GM10248 (cell line): ENCODE measurements around the gene SRC.

ENCODE experiments used
- CTCF ChIA-PET: fragments of 300-600 bp; sonication (Branson Sonifier 250); formaldehyde crosslinking; extraction: SDS; loops from one replicate; lab custom pipeline; 2021; ENCODE audit warnings: antibody characterized with exemption; lab: Yijun Ruan, JAX
- POLR2A ChIA-PET: fragments of 350-650 bp; sonication (Branson Sonifier 250); formaldehyde crosslinking; extraction: SDS; loops from one replicate; lab custom pipeline; 2020; ENCODE audit warnings: antibody characterized with exemption; lab: Yijun Ruan, JAX
- DNase-seq: peaks from one replicate; pipeline ENCODE4 v3.0.0; 2012; ENCODE audit errors: extremely low spot score
- TF ChIP-seq, protein P1 (sequence below): IDR thresholded peaks from 2 replicates; pipeline ENCODE4 v1.5.1; 2012; ENCODE audit warnings: mild to moderate bottlenecking, low read depth; ENCODE audit errors: extremely low read depth, missing control alignments, control extremely low read depth

SRC gene

DNA sequence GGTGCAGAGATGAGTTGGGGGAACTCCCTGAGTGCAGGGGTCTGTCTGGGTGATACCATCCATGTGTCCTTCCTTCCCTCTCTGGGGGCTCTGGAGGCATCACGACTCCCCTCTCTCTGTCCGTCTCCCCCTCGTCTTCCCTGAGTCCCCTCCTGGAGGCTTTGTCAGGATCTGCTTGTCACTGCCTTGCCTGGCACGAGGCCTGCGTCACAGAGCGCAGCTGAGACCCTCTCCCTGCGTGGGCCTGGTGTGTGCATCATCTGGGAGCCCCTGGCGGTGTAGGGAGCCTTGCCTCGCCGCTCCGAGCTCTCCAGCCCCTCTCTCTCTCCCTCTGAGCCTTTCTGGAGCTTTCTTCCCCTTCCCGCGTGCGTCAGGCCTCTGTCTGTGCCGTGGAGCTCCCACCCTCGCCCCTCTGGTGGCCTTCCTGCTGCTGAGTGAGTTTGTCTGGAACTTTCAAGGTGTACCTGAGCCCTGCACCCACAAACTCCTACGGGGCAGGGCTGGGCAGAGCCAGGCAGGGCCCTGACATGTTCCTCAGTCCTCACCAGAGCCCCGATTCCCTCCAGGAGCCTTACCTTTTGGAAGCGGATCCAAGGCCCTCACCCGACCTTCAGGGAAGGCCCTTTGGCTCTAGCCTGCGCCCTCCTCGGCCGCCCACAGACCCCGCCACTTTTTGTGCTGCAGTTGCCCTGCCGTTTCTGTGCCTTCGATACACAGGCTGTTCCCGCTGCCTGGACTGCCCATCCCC lies 70.3 kb downstream of the SRC start:
- TF ChIP-seq, protein P1, sequence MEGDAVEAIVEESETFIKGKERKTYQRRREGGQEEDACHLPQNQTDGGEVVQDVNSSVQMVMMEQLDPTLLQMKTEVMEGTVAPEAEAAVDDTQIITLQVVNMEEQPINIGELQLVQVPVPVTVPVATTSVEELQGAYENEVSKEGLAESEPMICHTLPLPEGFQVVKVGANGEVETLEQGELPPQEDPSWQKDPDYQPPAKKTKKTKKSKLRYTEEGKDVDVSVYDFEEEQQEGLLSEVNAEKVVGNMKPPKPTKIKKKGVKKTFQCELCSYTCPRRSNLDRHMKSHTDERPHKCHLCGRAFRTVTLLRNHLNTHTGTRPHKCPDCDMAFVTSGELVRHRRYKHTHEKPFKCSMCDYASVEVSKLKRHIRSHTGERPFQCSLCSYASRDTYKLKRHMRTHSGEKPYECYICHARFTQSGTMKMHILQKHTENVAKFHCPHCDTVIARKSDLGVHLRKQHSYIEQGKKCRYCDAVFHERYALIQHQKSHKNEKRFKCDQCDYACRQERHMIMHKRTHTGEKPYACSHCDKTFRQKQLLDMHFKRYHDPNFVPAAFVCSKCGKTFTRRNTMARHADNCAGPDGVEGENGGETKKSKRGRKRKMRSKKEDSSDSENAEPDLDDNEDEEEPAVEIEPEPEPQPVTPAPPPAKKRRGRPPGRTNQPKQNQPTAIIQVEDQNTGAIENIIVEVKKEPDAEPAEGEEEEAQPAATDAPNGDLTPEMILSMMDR, result no peak
- no peak for DNase-seq
- POLR2A ChIA-PET, result interaction anchor here (0.5 kb wide), 1 partner anchor 168 kb away, joined by 3 read pairs; no protein-coding TSS in a partner anchor
- CTCF ChIA-PET, result interaction anchor here (1.1 kb wide), 1 partner anchor 27 kb away, joined by 3 read pairs; no protein-coding TSS in a partner anchor

DNA sequence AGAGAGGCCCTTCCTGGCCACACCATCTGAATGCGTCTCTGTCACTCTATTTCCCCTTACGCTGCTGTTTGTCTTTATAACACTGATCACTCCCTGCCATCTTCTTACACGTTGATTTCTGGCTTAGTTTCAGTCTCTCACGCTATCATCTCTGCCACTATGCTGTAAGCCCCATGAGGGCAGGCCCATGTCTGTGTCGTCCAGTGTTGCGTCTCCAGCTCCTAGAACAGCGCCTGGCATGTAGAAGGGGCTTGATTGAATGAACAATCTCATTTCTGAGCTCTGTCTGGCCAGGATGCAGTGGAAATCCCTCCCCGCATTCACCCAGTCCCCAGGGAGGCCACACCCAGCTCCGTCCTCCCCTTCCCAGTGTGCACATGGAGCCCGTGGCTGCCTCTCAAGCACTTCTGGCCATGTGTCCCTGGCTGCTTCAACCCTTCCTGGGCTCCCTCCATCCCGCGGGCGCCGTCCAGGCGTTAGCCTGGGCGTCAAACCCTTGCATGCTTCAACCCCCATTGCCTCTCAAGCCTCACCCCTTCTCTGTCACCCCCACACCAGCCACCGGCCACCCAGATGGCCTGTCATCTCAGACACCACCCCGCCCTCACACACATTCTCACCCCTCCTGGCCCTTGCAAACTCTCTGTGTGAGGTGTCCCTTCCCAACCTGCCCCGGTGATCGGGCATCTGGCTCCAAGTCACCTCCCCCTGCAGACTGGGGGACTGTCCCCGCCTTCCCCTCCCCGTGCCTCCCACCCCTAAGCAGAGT lies 71.1 kb downstream of the SRC start:
- DNase-seq, result no peak
- TF ChIP-seq, protein P1, result no peak
- ChIA-PET CTCF (no interaction called here), POLR2A (no interaction called here)

DNA sequence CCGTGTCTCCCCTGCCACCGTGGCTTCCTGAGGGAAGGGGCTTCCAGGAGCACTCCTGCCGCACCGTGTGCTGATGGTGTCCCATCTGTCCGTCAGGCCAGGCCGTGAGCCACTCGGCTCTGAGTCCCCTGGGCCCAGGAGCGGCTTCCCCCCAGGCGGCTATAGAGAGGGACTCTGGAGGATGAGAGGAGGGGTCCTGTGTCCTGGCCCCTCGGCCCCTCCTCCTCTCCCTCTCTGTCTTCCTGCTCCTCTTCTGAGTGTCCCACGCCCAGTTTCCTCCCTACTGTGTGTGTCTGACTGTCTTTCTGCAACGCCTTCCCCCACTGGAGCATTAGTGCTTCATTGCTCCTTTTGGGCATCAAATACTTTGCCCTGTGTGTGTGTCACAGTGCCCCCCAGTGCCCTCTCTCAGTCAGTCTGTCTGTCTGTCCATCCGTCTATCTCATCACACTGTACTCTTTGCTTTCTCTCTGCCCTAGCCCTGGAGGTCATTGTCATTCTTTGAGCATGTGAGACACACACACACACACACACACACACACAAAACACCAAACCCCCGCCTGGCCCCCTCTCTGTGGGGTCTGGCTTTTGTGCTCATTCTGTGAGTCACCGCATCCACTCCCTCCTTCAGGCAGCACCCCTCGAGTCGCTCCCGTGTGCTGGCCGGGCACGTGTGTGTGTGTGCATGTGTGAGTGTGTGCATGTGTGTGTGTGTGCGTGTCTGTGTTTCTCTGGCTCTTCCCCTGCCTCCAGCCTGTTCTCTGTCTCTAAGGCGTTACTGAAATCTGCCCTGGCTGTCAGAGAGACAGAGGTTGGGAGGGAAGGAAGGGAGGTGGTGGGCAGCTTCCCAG lies 71.9 kb downstream of the SRC start:
- ChIA-PET CTCF (no interaction called here), POLR2A (no interaction called here)
- DNase-seq, result no peak
- TF ChIP-seq, protein P1, result no peak

DNA sequence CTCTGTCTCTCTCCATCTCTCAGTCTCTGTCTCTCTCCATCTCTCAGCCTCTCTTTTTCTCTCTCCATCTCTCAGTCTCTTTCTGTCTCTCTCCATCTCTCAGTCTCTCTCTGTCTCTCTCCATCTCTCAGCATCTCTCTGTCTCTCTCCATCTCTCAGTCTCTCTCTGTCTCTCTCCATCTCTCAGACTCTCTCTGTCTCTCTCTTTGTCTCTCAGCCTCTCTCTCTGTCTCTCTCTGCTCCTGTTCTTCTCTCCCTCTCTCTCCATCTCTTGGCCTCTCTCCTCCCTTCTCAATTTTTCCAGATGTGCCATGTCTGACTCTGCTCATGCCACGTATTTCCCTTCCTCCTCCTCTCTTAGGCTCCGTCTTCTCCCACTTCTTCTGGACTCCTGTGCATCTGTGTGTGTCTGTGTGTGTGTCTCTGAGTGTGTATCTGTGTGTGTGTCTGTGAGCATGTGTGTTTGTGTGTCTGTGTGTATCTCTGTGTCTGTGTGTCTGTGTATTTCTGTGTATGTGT lies 72.7 kb downstream of the SRC start:
- ChIA-PET CTCF (no interaction called here), POLR2A (no interaction called here)
- TF ChIP-seq, protein P1, result no peak
- no peak for DNase-seq

DNA sequence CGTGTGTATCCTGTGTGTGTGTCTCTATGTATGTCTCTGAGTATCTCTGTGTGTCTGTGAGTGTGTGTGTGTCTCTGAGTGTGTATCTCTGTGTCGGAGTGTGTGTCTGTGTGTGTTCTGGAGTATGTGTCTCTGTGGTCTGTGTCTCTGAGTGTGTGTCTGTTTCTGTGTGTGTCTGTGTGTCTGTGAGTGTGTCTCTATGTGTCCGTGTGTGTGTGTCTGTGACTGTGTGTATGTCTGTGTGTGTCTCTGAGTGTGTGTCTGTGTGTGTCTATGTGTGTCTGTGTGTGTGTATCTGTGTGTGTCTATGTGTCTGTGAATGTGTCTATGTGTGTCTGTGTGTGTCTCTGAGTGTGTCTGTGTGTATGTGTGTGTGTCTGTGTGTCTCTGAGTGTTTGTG lies 73.4 kb downstream of the SRC start:
- ChIA-PET POLR2A (no interaction called here), CTCF (no interaction called here)
- TF ChIP-seq, protein P1, result no peak
- DNase-seq, result no peak
